NT2/D1 (cell line): ENCODE data around the gene TMEM35A.

Source experiments
- SUZ12 ChIP-seq: IDR thresholded peaks from 2 replicates; pipeline ENCODE4 v1.6.1; 2011; ENCODE audit not compliant: insufficient read length, insufficient read depth; ENCODE audit errors: extremely low read depth
- YY1 ChIP-seq: IDR thresholded peaks from 2 replicates; pipeline ENCODE4 v1.6.1; 2011; ENCODE audit not compliant: insufficient read length, insufficient read depth
- ZNF274 ChIP-seq: IDR thresholded peaks from 2 replicates; pipeline ENCODE4 v1.6.1; 2011; ENCODE audit warnings: mild to moderate bottlenecking, low read depth, low read length

GRCh38 chrX:101117701-101118100 lies 39.0 kb downstream of the TMEM35A start:
- TF ChIP-seq ZNF274 = no peak
- TF ChIP-seq YY1 = no peak
- TF ChIP-seq SUZ12 = no peak
